ENCODE measurements around the gene GSK3B.

The GSK3B gene

GRCh38 chr3:119870512-119870911 lies 223.7 kb downstream of the GSK3B start:
- no peak for DNase-seq

DNA sequence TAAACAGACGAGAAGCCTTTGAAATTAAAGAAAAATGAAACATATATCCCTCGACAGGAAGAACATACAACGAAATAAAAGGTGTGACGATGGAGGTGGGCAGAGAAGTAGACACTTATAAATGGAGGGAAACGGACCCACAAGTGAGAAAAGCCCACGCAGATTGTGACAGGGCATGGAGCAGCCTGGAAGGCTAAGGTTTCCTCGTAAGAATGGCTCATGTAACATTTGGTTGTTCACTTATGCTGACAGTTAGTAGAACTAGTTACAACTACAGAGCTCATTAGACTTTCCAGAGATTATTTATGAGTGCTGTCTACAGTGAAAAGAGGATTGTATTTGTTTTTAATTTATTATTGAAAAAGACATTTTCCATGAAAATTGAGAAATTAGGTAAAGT lies 229.8 kb downstream of the GSK3B start:
- no peak for DNase-seq

DNA sequence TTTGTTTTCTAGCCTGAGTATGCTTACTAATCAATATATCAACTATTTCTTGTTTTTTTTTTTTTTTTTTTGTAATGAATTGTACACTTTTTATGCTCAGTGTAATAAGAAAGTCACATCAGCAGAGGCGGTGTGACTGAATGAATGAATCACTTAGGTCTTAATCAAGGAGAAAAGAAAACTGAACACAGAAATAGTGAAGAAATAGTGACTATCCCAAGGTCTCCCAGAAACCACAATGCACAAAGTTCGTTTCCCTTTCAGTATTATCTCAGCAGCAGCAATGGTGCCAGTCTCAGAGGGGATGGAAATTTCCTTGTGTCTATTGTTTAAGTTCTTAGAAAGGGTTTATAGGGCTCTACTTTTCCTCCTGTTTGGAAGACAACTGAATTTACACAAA lies 231.6 kb downstream of the GSK3B start:
- no peak for DNase-seq

- no peak for DNase-seq
Observed at GRCh38 chr3:119861681-119862080, 232.6 kb downstream of the GSK3B start.

GRCh38 chr3:119859728-119860127 lies 234.5 kb downstream of the GSK3B start:
- DNase-seq, result no peak

DNA sequence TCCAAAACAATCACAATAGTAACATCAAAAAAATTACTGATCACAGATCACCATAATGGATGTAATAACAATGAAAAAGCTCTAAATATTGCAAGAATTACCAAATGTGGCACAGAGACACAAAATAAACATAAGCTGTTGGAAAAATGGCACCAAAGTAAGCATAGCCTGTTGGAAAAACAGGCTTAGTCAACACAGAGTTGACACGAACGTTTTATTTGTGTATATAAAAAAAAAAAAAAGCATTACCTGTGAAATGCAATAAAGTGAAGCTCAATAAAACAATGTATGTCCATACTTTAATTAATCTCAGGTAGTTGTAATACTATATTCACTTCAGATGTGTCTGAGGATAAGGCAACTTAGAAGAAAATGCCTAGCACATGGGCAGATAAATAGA lies 235.3 kb downstream of the GSK3B start:
- no peak for DNase-seq

- DNase-seq, result no peak
Observed at GRCh38 chr3:119856695-119857094, 237.6 kb downstream of the GSK3B start.

- no peak for DNase-seq
Observed at GRCh38 chr3:119849126-119849525, 245.1 kb downstream of the GSK3B start.

DNA sequence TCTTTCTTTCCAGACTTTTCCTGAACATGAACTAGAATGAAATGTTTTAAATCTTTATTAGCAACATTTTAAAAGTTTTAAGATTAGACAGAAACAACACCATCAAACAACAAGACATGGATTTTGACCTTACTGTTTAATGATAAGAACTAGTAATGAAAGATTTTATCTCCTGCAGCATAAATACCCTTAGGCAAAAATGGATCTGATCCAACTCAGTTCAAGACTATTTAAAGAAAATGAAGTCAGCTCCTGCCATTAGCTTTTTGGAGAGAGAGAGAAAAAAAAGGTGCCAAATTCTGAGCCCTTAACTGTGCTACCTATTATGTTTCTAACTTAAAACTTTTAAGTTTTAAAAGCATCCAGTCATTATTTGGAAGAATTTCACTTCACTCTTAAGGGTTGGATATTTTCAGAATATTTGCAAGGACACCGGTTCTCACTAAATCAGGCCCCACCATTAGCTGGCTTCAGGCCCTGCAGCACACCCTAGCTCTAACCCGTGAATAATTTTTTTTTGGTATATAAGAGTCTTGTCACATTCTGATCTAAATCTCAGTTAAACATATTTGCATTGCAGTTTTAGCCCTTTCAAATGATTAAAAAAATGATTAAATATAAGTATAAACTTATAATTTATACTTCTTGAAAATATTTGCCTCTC lies 252.3 kb downstream of the GSK3B start:
- DNase-seq, result no peak

DNA sequence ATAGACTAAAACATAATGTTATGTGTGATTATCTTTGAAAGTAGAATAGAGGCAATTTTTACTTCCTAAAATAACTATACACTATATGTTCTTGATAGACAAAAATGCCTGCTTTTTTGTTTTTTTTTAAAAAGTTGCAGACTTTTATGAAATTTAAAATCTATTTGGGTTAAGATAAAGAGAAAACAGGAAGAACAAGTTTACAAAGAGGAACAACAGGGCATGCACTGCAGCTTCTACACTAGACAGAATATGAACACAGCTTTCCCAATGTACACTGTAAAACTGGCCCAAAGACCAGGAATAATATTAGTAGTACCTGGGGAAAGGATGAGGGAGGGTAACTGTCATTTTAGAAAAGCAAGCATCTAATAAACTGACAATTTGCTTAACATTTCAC lies 258.7 kb downstream of the GSK3B start:
- no peak for DNase-seq

DNA sequence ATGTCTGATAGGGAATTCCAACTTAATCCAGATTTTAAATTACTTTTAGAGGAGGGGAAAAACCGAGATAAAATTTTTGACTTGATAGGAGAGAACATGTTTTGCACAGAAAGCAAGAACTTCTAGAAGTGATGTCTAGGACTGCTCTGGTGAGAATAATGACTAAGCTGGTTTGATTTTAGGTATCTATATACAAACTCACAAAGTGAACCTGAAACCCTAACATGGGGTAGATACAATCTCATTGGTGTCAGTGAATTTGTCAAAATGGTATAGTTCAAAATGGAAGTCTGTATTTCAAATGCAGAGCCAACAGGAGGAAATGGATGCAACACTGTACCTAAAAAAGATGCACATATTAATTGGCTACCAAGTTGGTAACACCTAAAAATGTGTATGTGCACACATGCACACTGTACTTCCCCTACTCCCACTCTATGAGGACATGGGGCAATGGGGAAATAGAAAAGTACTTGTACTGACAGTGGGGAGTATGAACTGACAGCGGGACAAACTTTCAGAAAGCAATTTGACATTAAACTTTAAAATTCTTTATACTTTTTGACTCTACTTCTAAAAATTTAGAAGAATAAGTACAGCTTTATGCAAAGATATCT lies 259.4 kb downstream of the GSK3B start:
- no peak for DNase-seq

GRCh38 chr3:119831941-119832371 lies 262.3 kb downstream of the GSK3B start:
- DNase-seq, result no peak

DNA sequence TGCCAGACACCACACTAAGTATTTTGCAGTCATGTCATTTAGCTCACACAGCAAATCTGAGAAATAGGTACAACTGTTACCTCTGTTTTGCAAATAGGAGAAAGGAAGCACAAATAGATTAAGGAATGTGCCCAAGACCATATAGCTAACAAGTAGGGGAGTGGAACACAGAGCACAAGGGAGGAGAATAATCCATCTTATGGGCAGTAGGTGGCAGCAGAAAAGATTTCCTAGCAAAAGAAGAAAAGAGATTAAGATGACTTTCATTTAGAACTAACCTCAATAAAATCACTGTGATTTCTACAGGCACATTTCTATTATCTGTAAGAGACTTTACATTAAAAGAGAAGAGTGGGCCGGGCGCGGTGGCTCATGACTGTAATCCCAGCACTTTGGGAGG lies 263.2 kb downstream of the GSK3B start:
- no peak for DNase-seq

GRCh38 chr3:119829420-119829819 lies 264.8 kb downstream of the GSK3B start:
- DNase-seq, result no peak

DNA sequence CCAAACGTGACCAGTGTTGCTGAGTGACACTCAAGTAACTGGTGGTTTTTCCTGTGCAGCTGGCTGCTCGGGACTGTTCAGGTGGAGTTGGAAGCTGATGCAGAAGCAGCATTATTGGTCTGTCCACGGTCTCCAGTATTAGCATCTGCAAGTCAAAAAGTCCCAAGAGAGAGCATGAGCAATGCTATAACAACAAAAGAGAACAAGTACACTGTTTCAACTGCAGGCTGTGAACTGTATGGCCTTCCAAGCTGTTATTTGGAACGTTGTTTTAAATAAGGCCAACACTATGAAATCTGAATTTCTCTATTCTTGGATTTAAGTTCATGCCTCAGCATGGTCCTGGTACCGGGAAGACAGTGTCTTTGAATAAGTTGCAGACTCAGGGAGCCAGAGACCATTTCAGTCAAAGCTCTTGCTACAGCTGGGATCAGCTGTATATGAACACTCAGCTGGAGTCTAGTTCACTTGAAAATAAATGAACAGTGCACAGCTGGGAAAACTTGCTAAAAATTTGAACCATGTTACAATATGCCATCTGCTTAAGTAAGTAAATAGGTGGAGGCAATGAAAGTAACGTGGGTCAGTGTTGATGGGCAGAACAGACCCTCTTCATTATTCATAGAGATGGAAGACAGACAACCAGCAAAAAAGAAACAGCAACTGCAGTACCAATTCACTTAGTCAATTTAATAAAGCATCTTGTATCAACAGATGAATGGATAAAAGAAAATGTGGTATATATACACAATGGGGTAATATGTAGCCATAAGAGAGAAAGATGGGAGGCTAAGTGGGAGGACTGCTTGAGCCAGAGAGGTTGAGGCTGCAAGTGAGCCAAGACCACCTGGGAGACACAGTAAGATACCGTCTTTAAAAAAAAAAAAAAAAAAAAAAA lies 267.3 kb downstream of the GSK3B start:
- DNase-seq, result no peak

GRCh38 chr3:119825820-119826219 lies 268.4 kb downstream of the GSK3B start:
- DNase-seq, result no peak

DNA sequence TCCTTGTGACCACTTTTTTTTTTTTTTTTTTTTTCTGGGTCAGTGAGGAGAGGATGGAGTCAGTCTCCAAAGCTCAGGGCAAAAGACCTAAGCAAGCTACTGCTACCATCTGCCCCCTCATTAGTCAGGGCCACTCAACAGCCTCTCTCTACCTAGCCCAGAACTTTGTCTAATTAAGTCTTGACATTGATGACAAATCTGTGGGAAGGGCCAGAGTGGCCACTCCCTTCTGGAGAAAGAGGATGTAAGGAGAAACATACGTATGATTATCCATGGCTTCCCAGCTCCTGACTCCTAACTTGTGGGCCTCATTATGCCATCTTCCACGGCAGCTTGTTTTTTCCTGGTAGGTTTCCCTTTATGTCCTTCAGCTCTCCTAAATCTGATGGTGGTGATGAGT lies 274.4 kb downstream of the GSK3B start:
- no peak for DNase-seq

DNA sequence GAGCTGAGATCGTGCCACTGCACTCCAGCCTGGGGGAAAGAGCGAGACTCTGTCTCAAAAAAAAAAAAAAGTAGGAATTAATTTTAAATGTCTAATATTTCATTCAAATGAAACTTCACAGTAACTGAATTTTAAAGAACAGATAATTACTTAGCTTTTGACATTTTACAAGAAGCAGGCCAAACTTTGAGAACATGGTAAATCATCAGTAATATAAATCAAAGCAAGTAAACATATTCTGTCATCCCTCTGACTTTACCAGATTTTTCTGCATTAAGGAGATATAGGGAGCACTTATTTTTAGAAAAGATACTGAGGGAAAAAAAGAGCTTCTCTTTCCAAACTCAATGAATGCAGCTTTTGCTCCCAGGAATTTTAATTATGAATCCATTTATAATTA lies 275.3 kb downstream of the GSK3B start:
- no peak for DNase-seq

- no peak for DNase-seq
Observed at GRCh38 chr3:119817583-119818363, 276.5 kb downstream of the GSK3B start.

GRCh38 chr3:119817071-119817470 lies 277.2 kb downstream of the GSK3B start:
- DNase-seq, result no peak

GRCh38 chr3:119815716-119816115 lies 278.5 kb downstream of the GSK3B start:
- DNase-seq, result no peak

DNA sequence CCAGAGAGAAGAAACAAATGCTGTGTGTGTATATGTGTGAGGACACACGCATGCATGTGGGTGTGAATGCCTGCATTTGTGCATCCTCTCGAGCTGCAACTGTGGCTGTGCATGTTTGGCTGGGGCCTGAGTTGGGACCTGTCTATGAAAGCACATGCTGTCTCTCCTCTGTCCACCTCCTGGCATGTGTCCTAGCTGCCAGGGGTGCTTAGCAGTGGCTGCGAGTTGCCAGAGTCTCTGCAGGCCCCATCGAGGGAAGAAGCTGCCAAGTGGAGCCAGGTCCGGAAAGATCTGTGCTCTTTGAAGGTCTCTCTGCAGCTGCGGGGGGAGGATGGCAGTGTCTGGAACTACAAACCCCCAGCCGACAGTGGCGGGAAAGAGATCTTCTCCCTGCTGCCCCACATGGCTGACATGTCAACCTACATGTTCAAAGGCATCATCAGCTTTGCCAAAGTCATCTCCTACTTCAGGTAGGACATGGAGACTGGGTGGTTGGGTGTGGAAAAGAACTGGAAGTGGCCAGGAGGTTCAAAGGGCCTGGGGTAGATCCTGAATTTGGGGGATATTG lies 281.7 kb downstream of the GSK3B start:
- DNase-seq, result no peak

DNA sequence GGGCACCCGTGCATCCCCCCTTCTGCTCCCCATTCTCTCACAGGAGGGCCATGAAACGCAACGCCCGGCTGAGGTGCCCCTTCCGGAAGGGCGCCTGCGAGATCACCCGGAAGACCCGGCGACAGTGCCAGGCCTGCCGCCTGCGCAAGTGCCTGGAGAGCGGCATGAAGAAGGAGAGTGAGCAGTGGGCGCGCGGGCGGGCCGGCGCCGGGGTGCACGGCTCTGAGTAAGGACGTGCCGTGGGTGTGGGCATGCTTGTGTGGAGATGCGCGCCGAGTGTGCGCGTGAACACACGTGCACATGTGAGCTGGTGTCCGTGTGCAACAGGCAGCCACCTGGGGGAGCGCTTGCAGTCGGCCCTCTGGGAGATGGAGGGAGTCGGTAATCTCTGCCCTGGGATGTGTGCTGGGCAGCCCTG lies 284.2 kb downstream of the GSK3B start:
- peak; percentile 21 for DNase-seq
